OCI-LY3 (cell line): ENCODE data around the gene NTNG1.

Experiments used
- H2AFZ ChIP-seq: fragments of 200-600, 300-600 bp; shearing (Covaris generic); 2 replicates; pipeline ENCODE4 v1.6.0; 2014; ENCODE audit warnings: antibody characterized with exemption, low read depth, low read length
- H3K27ac ChIP-seq: fragments of 200-600, 300-600 bp; sonication (generic); 2 replicates; pipeline ENCODE4 v1.5.1; 2014; ENCODE audit warnings: mild to moderate bottlenecking, low read length, moderate library complexity, mixed read lengths
- H3K27me3 ChIP-seq: fragments of 200-600, 300-600 bp; sonication (generic); 2 replicates; pipeline ENCODE4 v1.6.1; 2014; ENCODE audit warnings: low read depth, low read length, mixed read lengths
- H3K36me3 ChIP-seq: fragments of 200-600, 300-600 bp; sonication (generic); replicated peaks from 2 replicates; pipeline ENCODE3; 2014; ENCODE audit warnings: low read depth, low read length, mixed read lengths
- H3K4me1 ChIP-seq: fragments of 300-600, 200-600 bp; sonication (generic); 2 replicates; pipeline ENCODE4 v1.6.1; 2014; ENCODE audit warnings: low read length, mixed read lengths
- H3K4me2 ChIP-seq: fragments of 200-600, 300-600 bp; sonication (generic); 2 replicates; pipeline ENCODE4 v1.6.1; 2014; ENCODE audit warnings: low read length, mixed read lengths
- H3K4me3 ChIP-seq: fragments of 300-600, 200-600 bp; sonication (generic); 2 replicates; pipeline ENCODE4 v1.5.1; 2014; ENCODE audit warnings: antibody characterized with exemption, mild to moderate bottlenecking, low read length, moderate library complexity
- H3K79me2 ChIP-seq: fragments of 300-600, 200-600 bp; shearing (Covaris generic); 2 replicates; pipeline ENCODE4 v1.6.1; 2014; ENCODE audit warnings: mild to moderate bottlenecking, low read length, mixed read lengths
- H3K9ac ChIP-seq: fragments of 300-600, 200-600 bp; shearing (Covaris generic); 2 replicates; pipeline ENCODE4 v1.6.0; 2014; ENCODE audit warnings: mild to moderate bottlenecking, low read length, moderate library complexity
- H3K9me3 ChIP-seq: fragments of 200-600, 300-600 bp; shearing (Covaris generic); 2 replicates; pipeline ENCODE4 v1.6.1; 2014; ENCODE audit warnings: low read length, mixed read lengths; ENCODE audit not compliant: insufficient read depth
- H4K20me1 ChIP-seq: fragments of 200-600, 300-600 bp; sonication (generic); 2 replicates; pipeline ENCODE4 v1.6.1; 2016; ENCODE audit warnings: low read length, mixed read lengths; ENCODE audit not compliant: insufficient read depth
- EZH2phosphoT487 ChIP-seq: fragments of 200-600 bp; shearing (Covaris generic); IDR thresholded peaks from 2 replicates; pipeline ENCODE4 v1.6.1; 2018; ENCODE audit warnings: antibody characterized with exemption, mixed run types, low read depth
- TF ChIP-seq, protein P1 (sequence below): fragments of 200-600, 300-600 bp; sonication (generic); IDR thresholded peaks from 2 replicates; pipeline ENCODE4 v1.5.1; 2014; ENCODE audit warnings: antibody characterized with exemption, low read length, low read depth

The NTNG1 gene

DNA sequence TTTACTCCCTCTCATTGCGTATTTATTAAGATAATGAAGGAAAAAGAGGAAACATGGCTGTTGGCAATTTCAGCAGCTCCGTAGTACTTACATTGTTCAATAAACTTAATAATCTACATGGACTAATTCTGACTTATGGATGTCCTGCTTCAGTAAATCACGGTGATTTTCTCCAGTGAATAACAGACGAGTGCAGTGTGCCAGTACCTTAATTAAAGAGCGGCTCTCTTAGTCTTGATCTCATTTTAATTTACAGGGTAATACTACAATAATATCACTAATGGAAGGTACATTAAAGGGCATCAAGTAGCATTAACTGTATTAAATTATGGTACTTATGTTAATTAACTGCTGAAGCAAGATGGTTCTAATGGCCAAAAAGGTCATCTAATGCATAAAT lies 187.2 kb downstream of the NTNG1 start:
- H4K20me1 ChIP-seq = peaks cover 7% of the 10 kb centered on the region; the same call in 1 of the 2 replicates
- H2AFZ ChIP-seq = no peak overlapping the region
- H3K9ac ChIP-seq = no peak overlapping the region
- H3K27me3 ChIP-seq = no peaks in the 10 kb centered on the region
- no peaks in the 10 kb centered on the region for H3K9me3 ChIP-seq
- TF ChIP-seq EZH2phosphoT487 = no peak
- TF ChIP-seq, protein P1, sequence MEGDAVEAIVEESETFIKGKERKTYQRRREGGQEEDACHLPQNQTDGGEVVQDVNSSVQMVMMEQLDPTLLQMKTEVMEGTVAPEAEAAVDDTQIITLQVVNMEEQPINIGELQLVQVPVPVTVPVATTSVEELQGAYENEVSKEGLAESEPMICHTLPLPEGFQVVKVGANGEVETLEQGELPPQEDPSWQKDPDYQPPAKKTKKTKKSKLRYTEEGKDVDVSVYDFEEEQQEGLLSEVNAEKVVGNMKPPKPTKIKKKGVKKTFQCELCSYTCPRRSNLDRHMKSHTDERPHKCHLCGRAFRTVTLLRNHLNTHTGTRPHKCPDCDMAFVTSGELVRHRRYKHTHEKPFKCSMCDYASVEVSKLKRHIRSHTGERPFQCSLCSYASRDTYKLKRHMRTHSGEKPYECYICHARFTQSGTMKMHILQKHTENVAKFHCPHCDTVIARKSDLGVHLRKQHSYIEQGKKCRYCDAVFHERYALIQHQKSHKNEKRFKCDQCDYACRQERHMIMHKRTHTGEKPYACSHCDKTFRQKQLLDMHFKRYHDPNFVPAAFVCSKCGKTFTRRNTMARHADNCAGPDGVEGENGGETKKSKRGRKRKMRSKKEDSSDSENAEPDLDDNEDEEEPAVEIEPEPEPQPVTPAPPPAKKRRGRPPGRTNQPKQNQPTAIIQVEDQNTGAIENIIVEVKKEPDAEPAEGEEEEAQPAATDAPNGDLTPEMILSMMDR = no peak
- no peak overlapping the region for H3K4me3 ChIP-seq
- no peak overlapping the region for H3K4me2 ChIP-seq
- no peaks in the 10 kb centered on the region for H3K4me1 ChIP-seq
- H3K79me2 ChIP-seq = no peaks in the 10 kb centered on the region
- H3K27ac ChIP-seq = no peak overlapping the region
- no peaks in the 10 kb centered on the region for H3K36me3 ChIP-seq

DNA sequence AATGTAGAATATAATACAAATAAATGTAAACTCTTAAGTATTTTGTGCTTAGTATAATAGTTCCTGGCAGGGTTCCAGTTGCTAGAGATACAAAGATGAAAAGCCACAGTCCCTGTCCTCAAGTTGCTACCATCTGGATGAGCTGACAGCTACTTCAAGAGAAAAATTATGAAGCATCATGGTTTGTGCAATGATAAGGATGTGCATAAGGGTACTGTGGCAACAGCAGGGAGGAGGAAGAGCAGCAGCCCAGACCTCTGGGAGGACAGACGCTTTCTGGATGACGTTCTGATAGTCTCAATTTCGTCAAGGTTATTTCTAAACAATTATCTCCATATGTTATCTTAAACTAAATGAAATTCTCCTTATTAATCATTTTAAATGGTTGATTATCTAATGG lies 198.9 kb downstream of the NTNG1 start:
- Histone ChIP-seq H3K27me3 (no peaks in the 10 kb centered on the region), H3K4me1 (no peaks in the 10 kb centered on the region), H4K20me1 (no peaks in the 10 kb centered on the region), H3K9me3 (no peaks in the 10 kb centered on the region), H3K4me2 (no peak overlapping the region), H3K36me3 (no peaks in the 10 kb centered on the region), H3K9ac (no peak overlapping the region), H3K4me3 (no peak overlapping the region), H2AFZ (no peak overlapping the region), H3K79me2 (no peaks in the 10 kb centered on the region), H3K27ac (no peak overlapping the region)
- TF ChIP-seq, protein P1 = no peak
- no peak for TF ChIP-seq EZH2phosphoT487

DNA sequence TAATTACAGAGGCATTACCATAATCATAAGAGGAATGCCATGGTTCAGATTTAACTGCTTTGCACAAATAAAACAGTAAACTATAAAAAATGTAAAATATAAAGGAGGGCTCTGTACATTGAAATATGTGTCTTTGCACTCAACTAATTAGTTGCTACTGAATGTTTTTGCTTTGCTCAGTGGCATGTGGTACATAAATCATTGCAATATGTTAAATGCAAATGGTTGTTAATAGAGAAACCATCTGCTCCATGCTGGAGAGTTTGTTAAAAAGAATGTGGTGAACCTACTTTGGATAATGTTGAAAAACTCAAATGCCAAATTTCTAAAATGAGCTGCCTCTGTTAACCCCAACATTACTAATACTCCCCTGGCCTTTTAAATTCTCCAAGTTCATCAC lies 201.5 kb downstream of the NTNG1 start:
- Histone ChIP-seq H3K27ac (no peak overlapping the region), H3K4me3 (no peak overlapping the region), H3K9me3 (no peaks in the 10 kb centered on the region), H4K20me1 (no peaks in the 10 kb centered on the region), H3K79me2 (no peaks in the 10 kb centered on the region), H3K4me1 (no peaks in the 10 kb centered on the region), H3K9ac (no peak overlapping the region), H2AFZ (no peak overlapping the region), H3K36me3 (no peaks in the 10 kb centered on the region), H3K27me3 (no peaks in the 10 kb centered on the region), H3K4me2 (no peak overlapping the region)
- TF ChIP-seq, protein P1 = no peak
- no peak for TF ChIP-seq EZH2phosphoT487

DNA sequence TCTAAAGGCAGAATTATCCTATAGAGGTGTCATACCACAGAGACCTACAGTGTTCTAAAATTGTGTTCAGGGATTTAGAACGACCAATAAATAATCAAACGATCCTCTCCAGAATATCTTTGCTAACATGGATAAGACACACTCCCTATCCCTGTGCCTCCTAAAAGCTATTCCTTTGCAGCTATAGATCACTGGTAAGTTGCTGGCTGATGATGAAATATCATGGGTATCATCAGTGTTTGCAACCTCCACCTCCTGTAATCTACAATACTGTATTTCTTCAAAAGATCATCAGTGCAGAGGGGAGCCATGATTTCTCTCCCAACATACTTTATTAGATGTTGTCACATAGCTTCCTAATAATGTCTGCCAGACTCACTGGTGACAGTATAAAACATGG lies 201.9 kb downstream of the NTNG1 start:
- no peaks in the 10 kb centered on the region for H4K20me1 ChIP-seq
- H3K4me1 ChIP-seq = no peaks in the 10 kb centered on the region
- H2AFZ ChIP-seq = no peak overlapping the region
- no peak for TF ChIP-seq EZH2phosphoT487
- TF ChIP-seq, protein P1 = no peak
- no peaks in the 10 kb centered on the region for H3K27me3 ChIP-seq
- H3K36me3 ChIP-seq = no peaks in the 10 kb centered on the region
- H3K4me2 ChIP-seq = no peak overlapping the region
- no peak overlapping the region for H3K9ac ChIP-seq
- no peak overlapping the region for H3K4me3 ChIP-seq
- H3K27ac ChIP-seq = no peak overlapping the region
- H3K79me2 ChIP-seq = no peaks in the 10 kb centered on the region
- no peaks in the 10 kb centered on the region for H3K9me3 ChIP-seq
